GM21786 (cell line): ENCODE data around the gene SLX4IP.

Experiments
- ATAC-seq: cut with Tn5 transposase; IDR thresholded peaks from one replicate; pipeline ENCODE4 v1.9.1; 2021; ENCODE audit not compliant: unreplicated experiment

Gene SLX4IP

DNA sequence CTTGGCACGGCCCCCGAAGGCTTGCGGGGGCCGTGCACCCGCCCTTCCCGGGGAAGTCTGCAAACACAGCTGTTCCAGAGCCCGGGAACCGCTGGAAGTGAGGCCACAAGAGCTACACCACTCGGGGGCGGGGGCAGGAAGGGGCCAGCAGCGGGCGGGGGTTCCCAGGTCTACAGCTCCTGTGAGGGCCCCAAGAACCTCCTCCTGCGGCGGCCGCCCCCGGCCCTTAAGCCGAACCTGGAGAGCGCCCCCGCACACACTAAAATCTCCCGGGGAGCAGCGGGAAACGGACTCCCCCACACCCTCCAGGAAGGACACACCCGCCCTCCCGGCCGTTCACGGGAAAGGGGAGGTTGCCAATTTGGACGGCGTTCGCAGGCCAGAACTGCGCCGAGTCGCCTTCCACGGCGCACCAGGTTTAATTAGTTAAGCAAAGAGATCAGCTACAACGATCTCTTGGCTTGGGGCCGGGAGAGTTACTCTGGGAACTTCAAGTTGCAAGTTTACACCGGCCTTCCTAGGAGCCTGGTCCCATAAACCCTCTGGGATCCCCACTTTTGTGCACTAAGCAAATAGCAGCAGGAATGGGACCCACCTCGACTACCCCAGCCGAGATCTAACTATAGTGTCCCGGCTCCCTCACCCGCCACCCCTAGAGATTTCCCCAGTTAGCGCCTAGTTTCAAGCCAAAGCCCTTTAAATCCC, 237.0 kb downstream of the SLX4IP start:
- ATAC-seq = no peak

DNA sequence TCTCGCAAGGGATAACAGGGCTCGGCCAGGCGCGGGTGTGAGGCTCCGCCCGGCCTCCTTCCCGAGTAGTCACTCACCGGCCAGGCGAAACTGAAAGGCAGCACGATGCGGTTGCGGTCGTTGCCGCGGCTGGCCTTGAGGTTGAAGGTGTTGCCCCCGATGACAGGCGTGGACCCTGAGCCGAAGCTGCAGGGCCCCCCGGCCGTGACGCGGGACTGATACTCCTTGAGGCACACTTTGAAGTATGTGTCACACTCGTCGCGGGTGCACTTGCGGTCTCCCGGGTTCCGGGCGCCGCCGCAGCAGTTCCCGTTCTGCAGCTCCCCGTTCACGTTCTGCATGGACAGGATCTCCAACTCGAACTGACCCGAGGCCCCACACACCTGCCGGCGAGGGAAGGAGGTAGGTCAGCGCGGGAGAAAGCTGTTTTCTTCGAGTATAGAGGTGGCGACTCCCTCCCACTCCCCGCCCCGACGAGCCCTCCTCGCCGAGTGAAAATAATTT, 237.6 kb downstream of the SLX4IP start:
- ATAC-seq = no peak

DNA sequence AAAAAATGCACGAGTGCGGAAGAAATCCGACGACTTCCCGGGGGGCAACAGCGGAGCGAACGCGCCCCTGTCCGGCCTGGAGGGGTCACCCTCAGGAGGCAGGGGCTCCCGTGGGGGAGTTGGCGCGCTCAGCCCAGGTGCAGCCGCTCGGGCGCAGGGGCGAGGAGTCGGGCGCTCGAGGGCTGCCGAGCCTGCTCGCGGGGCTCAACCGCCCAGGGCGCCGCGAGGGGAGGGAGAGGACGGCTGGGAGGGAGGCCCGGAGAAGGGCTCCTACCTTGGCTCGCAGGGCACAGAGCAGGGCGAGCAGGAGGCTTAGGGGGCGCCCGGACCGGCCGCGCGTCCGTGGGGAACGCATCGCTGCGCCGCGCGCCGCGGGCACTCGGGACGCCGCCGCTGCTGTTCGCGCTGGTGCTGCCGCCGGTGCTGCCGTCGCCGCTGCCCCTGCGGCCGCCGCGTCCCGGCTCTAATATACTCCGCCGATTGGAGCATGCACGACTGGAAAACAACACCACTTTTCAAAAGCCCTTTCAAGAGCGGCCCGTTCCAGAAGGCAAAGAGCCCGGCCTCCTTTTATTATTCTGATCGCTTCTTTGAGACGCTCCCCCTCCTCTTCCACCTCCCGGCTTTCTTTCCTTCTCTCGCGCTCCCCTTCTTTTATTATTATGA, 238.2 kb downstream of the SLX4IP start:
- ATAC-seq = no peak

DNA sequence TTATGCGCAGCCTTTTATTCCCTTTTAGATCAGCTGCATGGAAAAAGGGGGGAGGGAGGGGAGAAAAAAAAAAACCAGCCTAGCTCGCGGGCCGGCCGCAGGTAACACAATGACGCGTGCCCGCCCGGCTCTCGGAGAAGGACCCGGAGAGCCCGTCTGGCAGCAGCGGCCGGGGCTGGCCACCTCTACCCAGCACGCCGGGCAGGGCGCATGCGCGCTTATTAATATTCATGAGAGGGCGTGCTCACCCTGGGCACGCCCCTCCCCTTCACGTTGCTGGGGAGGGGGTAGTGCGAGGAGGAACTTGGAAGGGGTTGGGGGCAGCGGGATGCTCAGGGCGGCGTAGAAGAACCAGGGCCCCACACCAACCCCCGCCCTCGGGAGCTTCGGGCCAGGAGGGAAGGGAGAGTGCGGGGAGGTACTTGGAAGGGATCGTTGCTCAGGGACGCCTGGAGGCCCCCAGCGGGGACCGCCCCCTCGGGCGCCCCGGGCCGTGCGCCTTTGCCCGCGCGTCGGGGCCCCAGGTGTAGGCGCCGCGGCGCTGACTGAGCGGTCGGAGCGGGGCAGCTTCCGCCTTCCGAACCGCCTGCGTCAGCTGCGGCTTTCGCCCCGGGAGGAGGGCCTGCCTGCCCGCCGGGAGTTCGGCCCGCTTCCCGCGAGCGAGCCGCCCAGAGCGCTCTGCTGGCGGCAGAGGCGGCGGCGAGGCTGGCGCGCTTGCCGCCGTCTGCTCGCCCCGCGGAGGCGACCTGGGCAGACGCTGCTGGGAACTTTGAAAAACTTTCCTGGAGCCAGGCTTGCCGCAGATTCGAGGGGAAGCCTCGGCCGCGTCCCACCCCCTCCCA, 239.0 kb downstream of the SLX4IP start, which contains the start of gene JAG1:
JAG1 (minus strand) TSS at position 158 of the 842 bp plus-strand sequence. CDS start 469 bp downstream, outside the sequence.
- ATAC-seq = peak; percentile 57

DNA sequence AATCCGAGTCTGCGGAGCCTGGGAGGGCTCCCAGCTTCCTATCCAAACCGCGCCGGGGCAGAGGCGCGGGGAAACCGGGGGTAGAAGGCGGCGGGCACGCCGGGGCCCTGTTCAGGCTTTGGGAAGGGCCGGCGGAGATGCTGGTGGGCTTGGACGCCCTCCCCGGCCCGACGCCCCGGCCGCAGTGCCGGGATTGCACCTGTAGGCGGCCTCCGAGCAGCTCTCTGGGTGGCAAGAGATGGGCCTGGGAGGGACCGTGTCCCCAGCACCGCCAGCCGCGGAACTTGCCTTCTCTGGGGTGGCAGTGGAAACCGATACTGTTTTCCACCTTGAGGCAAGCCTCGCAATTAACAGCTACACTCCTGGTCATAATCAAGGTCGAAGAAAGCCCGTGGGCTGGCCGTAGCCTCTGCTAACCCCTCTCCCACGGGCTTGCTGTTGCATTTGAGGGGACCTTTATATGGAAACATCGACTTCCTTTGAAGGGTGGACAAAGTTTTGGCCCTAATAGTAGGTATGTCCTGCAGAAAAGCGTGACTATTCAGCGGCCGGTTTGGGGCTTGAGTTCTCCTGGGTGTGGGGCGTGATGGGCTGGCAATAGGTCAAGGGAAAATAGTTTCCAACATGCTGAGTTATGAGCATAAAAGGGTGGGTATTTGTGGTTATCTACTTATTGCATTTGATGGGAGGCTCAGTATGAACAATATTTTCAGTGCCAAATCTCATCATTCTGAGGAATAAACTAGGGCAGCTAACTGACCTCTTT, 239.8 kb downstream of the SLX4IP start:
- peak; percentile 37 for ATAC-seq

DNA sequence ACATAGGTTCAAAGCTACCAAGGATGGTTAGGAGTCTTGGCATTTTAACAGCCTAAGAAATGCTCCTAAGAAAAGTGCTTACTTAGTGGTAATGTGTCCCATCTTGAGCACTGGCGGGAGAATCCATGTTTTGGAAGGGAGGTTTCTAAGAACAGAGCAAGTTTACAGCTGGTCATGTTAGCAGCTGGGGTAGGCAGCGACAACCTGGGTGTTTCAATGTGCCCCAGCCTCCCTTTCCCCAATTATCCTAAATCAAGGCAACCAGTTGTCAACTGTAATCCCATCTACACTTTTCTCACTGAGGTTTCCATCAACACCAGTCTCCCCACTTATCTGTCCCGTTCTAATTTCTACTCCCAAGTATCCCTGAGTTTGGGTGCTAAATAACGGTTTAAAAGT, 240.3 kb downstream of the SLX4IP start:
- ATAC-seq = no peak

DNA sequence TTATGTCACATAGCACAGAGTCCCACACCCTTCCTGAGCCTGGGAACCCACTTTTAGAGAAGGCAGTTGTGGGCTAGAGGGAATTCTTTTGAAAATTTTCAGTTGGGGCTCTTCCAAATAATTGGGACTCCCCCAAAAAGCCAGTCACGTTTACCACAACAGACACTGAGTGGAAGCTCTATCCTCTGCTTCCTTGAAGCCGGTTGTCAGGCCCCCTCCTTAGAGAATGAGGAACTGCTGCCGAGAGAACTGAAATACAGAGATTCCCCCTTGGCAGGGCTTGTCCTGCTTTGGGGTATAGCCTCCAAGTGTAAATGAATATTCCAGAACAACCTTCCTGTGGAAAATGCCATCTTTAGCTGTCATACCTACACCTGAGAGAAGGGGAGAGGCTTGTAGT, 241.4 kb downstream of the SLX4IP start:
- no peak for ATAC-seq
